H1 (cell line): ENCODE data around the gene CCDC80. TPM values are rescaled to one million over a fixed set of nuclear protein-coding genes. Genes with fewer than 3 reads are reported as not detected.

Experiments used
- CTCF ChIA-PET: fragments of 300-600 bp; sonication (Branson Sonifier 250); formaldehyde crosslinking; loops from one replicate; lab custom pipeline; 2021; ENCODE audit not compliant: partially characterized antibody; lab: Charles Lee
- POLR2A ChIA-PET: fragments of 300-600 bp; sonication (Branson Sonifier 250); formaldehyde crosslinking; loops from one replicate; lab custom pipeline; 2021; ENCODE audit warnings: inconsistent platforms; ENCODE audit not compliant: partially characterized antibody; lab: Charles Lee
- DNase-seq, 2 experiments: peaks; one replicate each; pipeline versions ENCODE4 v3.0.0 to v3.0.0-alpha.2; 2010 to 2022; ENCODE audit warnings: low spot score in 2 of 2, low read depth in 1 of 2, mixed read lengths in 1 of 2
- FAIRE-seq: peaks from 2 replicates; lab custom pipeline; 2011; peaks lifted over from hg19 to GRCh38; lab: Jason Lieb, UNC
- H2AFZ ChIP-seq: 2 replicates; pipeline ENCODE4 v1.8.1; 2012; ENCODE audit warnings: low read length, inconsistent platforms
- H2AK5ac ChIP-seq: 2 replicates; pipeline ENCODE4 v1.6.1; 2013; ENCODE audit warnings: low read depth, low read length
- H2BK120ac ChIP-seq: replicated peaks from 2 replicates; pipeline ENCODE3; 2013; ENCODE audit warnings: low read depth, low read length, inconsistent platforms
- H2BK12ac ChIP-seq: 2 replicates; pipeline ENCODE4 v1.6.1; 2013; ENCODE audit warnings: low read depth, low read length
- H2BK15ac ChIP-seq: 2 replicates; pipeline ENCODE4 v1.6.1; 2013; ENCODE audit warnings: low read length
- H2BK20ac ChIP-seq: 2 replicates; pipeline ENCODE4 v1.6.1; 2013; ENCODE audit warnings: low read length
- H2BK5ac ChIP-seq: 2 replicates; pipeline ENCODE4 v1.6.1; 2013; ENCODE audit warnings: low read depth, low read length
- H3K14ac ChIP-seq: 2 replicates; pipeline ENCODE4 v1.6.1; 2013; ENCODE audit warnings: inconsistent platforms; ENCODE audit not compliant: insufficient read length
- H3K18ac ChIP-seq: 2 replicates; pipeline ENCODE4 v1.6.1; 2013; ENCODE audit warnings: low read length; ENCODE audit errors: extremely low read depth
- H3K23ac ChIP-seq: 2 replicates; pipeline ENCODE4 v1.6.1; 2013; ENCODE audit warnings: inconsistent platforms; ENCODE audit not compliant: insufficient read length
- H3K23me2 ChIP-seq: 2 replicates; pipeline ENCODE4 v1.6.1; 2013; ENCODE audit warnings: low read depth, low read length
- H3K27ac ChIP-seq: 2 replicates; pipeline ENCODE4 v1.6.1; 2011; ENCODE audit warnings: low read depth, low read length, inconsistent platforms
- H3K27me3 ChIP-seq, 4 experiments: replicated peaks in 1 of 4; 1 replicate in 1 of 4; 2 replicates in 3 of 4; pipeline versions ENCODE4 v1.6.1 to v1.8.1; 2011 to 2013; ENCODE audit warnings: low read length in 3 of 4, mild to moderate bottlenecking in 3 of 4, inconsistent platforms in 2 of 4, mixed read lengths in 2 of 4, moderate library complexity in 1 of 4; ENCODE audit not compliant: control insufficient read depth in 3 of 4, insufficient read depth in 3 of 4; ENCODE audit errors: extremely low read depth in 1 of 4
- H3K36me3 ChIP-seq, 4 experiments: 2 replicates each; pipeline versions ENCODE4 v1.6.1 to v1.8.1; 2011 to 2013; ENCODE audit warnings: mild to moderate bottlenecking in 4 of 4, low read length in 3 of 4, moderate library complexity in 2 of 4, control low read depth in 1 of 4, inconsistent platforms in 1 of 4; ENCODE audit not compliant: insufficient read depth in 4 of 4, control insufficient read depth in 2 of 4
- H3K4ac ChIP-seq: replicated peaks from 2 replicates; pipeline ENCODE3; 2013; ENCODE audit warnings: low read length, low read depth, mixed read lengths, inconsistent platforms; ENCODE audit not compliant: insufficient read length
- H3K4me1 ChIP-seq, 4 experiments: replicated peaks in 1 of 4; 1 replicate in 1 of 4; 2 replicates in 3 of 4; pipeline versions ENCODE4 v1.6.1 to v1.8.1; 2011 to 2013; ENCODE audit warnings: low read length in 3 of 4, inconsistent platforms in 2 of 4, mixed read lengths in 1 of 4; ENCODE audit not compliant: insufficient read depth in 4 of 4, control insufficient read depth in 3 of 4
- H3K4me2 ChIP-seq, 2 experiments: 2 replicates each; pipeline versions ENCODE4 v1.6.1 to v1.8.1; 2011 to 2013; ENCODE audit warnings: low read depth in 2 of 2, low read length in 2 of 2, control low read depth in 1 of 2, inconsistent platforms in 1 of 2, mild to moderate bottlenecking in 1 of 2; ENCODE audit not compliant: insufficient read depth in 1 of 2
- H3K4me3 ChIP-seq, 4 experiments: fragments of 200-600, 300-600 bp in 1 of 4; sonication (generic), shearing (Covaris generic), sonication (Bioruptor Twin) in 1 of 4; 2 replicates each; pipeline versions ENCODE4 v1.5.1 to v1.8.1; 2011 to 2016; ENCODE audit warnings: low read length in 4 of 4, low read depth in 3 of 4, control low read depth in 2 of 4, inconsistent platforms in 2 of 4, mild to moderate bottlenecking in 2 of 4, mixed read lengths in 1 of 4, moderate library complexity in 1 of 4; ENCODE audit not compliant: insufficient read depth in 2 of 4; ENCODE audit errors: extremely low read depth in 1 of 4
- H3K56ac ChIP-seq: replicated peaks from 2 replicates; pipeline ENCODE3; 2013; ENCODE audit warnings: low read depth, mild to moderate bottlenecking, mixed read lengths, low read length, inconsistent platforms; ENCODE audit not compliant: insufficient read length
- H3K79me1 ChIP-seq: 2 replicates; pipeline ENCODE4 v1.6.1; 2013; ENCODE audit warnings: low read depth, low read length, control low read depth
- H3K79me2 ChIP-seq, 2 experiments: 2 replicates each; pipeline versions ENCODE4 v1.6.1 to v1.8.1; 2012 to 2013; ENCODE audit warnings: low read length in 2 of 2, mild to moderate bottlenecking in 2 of 2, inconsistent platforms in 1 of 2; ENCODE audit not compliant: insufficient read depth in 2 of 2, control insufficient read depth in 1 of 2
- H3K9ac ChIP-seq, 4 experiments: replicated peaks in 1 of 4; 1 replicate in 1 of 4; 2 replicates in 3 of 4; pipeline versions ENCODE4 v1.6.1 to v1.8.1; 2011 to 2013; ENCODE audit warnings: low read depth in 3 of 4, low read length in 3 of 4, control low read depth in 2 of 4, mild to moderate bottlenecking in 2 of 4, moderate library complexity in 2 of 4, inconsistent platforms in 1 of 4; ENCODE audit errors: extremely low read depth in 1 of 4
- H3K9me3 ChIP-seq, 2 experiments: 2 replicates each; pipeline versions ENCODE4 v1.6.1 to v1.8.1; 2012 to 2013; ENCODE audit warnings: mild to moderate bottlenecking in 2 of 2, moderate library complexity in 2 of 2, control low read depth in 1 of 2, inconsistent platforms in 1 of 2, low read depth in 1 of 2, low read length in 1 of 2, mixed read lengths in 1 of 2; ENCODE audit not compliant: insufficient read depth in 2 of 2
- H4K20me1 ChIP-seq, 2 experiments: replicated peaks in 1 of 2; 2 replicates each; pipeline versions ENCODE3 to v1.8.1; 2011 to 2013; ENCODE audit warnings: inconsistent platforms in 2 of 2, low read length in 2 of 2, mild to moderate bottlenecking in 1 of 2; ENCODE audit not compliant: insufficient read depth in 2 of 2, control insufficient read depth in 1 of 2
- H4K5ac ChIP-seq: 2 replicates; pipeline ENCODE4 v1.6.1; 2013; ENCODE audit warnings: low read length, low read depth, mixed read lengths, inconsistent platforms; ENCODE audit not compliant: insufficient read length
- H4K8ac ChIP-seq: 2 replicates; pipeline ENCODE4 v1.8.0; 2013; ENCODE audit warnings: mild to moderate bottlenecking, moderate library complexity, low read length, inconsistent platforms; ENCODE audit not compliant: insufficient read depth; ENCODE audit errors: extremely low read depth
- H4K91ac ChIP-seq: replicated peaks from 2 replicates; pipeline ENCODE3; 2013; ENCODE audit warnings: low read length, mixed read lengths, inconsistent platforms; ENCODE audit not compliant: insufficient read length
- BACH1 ChIP-seq: IDR thresholded peaks from 2 replicates; pipeline ENCODE4 v1.6.1; 2012; ENCODE audit warnings: low read length, improper control_type of control experiment
- CBX8 ChIP-seq: fragments of 300-800, 300-1000 bp; sonication (generic); IDR thresholded peaks from 2 replicates; pipeline ENCODE4 v1.7.1; 2016; ENCODE audit warnings: low read depth, low read length, borderline replicate concordance
- CREB1 ChIP-seq: IDR thresholded peaks from 2 replicates; pipeline ENCODE4 v1.6.1; 2012; ENCODE audit warnings: inconsistent platforms
- EGR1 ChIP-seq: IDR thresholded peaks from 2 replicates; pipeline ENCODE4 v1.6.1; 2011; ENCODE audit warnings: low read depth, low read length, borderline replicate concordance
- EZH2 ChIP-seq: fragments of 200-600 bp; sonication (generic); IDR thresholded peaks from 2 replicates; pipeline ENCODE4 v1.7.1; 2012; ENCODE audit warnings: low read depth, mild to moderate bottlenecking, moderate library complexity, low read length, inconsistent platforms; ENCODE audit not compliant: severe bottlenecking
- HDAC6 ChIP-seq: IDR thresholded peaks from one replicate; pipeline ENCODE4 v1.7.1; 2012; ENCODE audit warnings: low read depth, mild to moderate bottlenecking, inconsistent platforms, low read length, moderate library complexity
- PHF8 ChIP-seq: fragments of 200-600 bp; sonication (generic); conservative IDR thresholded peaks from 2 replicates; pipeline ENCODE4 v1.7.1; 2012; ENCODE audit warnings: low read depth, mild to moderate bottlenecking, inconsistent platforms, low read length, moderate library complexity
- POLR2AphosphoS5 ChIP-seq: IDR thresholded peaks from 2 replicates; pipeline ENCODE4 v1.6.1; 2011; ENCODE audit warnings: low read depth, low read length
- RFX5 ChIP-seq: IDR thresholded peaks from 2 replicates; pipeline ENCODE4 v1.6.1; 2011; ENCODE audit warnings: low read depth, low read length, improper control_type of control experiment, borderline replicate concordance
- SIX5 ChIP-seq: IDR thresholded peaks from 2 replicates; pipeline ENCODE4 v1.6.1; 2011; ENCODE audit warnings: mild to moderate bottlenecking, low read depth, low read length
- SP1 ChIP-seq: IDR thresholded peaks from 2 replicates; pipeline ENCODE4 v1.6.1; 2011; ENCODE audit warnings: low read depth, low read length
- TAF1 ChIP-seq: IDR thresholded peaks from 2 replicates; pipeline ENCODE4 v1.6.1; 2011; ENCODE audit warnings: mild to moderate bottlenecking, low read depth, low read length
- TEAD4 ChIP-seq: IDR thresholded peaks from 2 replicates; pipeline ENCODE4 v1.6.1; 2012; ENCODE audit warnings: low read depth, low read length, inconsistent platforms, mixed read lengths
- WGBS, 2 experiments: shearing (Covaris generic) in 1 of 2; methylation state at CpG; one replicate each; pipeline versions ENCODE4 v1.1.6 to v1.1.7; 2013 to 2015; ENCODE audit warnings: low lambda C conversion rate in 2 of 2, mixed read lengths in 2 of 2, inconsistent platforms in 1 of 2, low coverage in 1 of 2, missing lambda C conversion rate in 1 of 2; ENCODE audit not compliant: insufficient replicate concordance in 2 of 2, insufficient coverage in 1 of 2, insufficient read length in 1 of 2; ENCODE audit errors: extremely low coverage in 1 of 2, missing lambda C conversion rate in 1 of 2; 5-methylcytosine and 5-hydroxymethylcytosine counted together
- polyA plus RNA-seq, 7 experiments: library from polyadenylated mRNA; depleted of rRNA in 3 of 7; stranded (reverse) in 5 of 7; unstranded in 2 of 7; fragments of >200 nt in 5 of 7; fragments of 200-250 nt in 2 of 7; gene quantifications; 1 replicate in 5 of 7; 2 replicates in 1 of 7; 4 replicates in 1 of 7; pipeline versions ENCODE4 v1.2.1 to v1.2.3, GENCODE V29; 2011 to 2013; ENCODE audit warnings: missing spikeins in 2 of 7, mixed read lengths in 2 of 7
- total RNA-seq: library from RNA; stranded (reverse); fragmentation: NEBNext Ultra II Directional; extraction: Animal tissue kit (Norgen Biotek cat#: 25700); gene quantifications from 2 replicates; pipeline ENCODE4 v1.2.1, GENCODE V29; 2021

Gene CCDC80
- total and polyA plus RNA-seq, 2 of the 8 experiments (the other 6 are each of a cell fraction or from before 2014, with no cell fraction given): 1.1 to 12.9 TPM

DNA sequence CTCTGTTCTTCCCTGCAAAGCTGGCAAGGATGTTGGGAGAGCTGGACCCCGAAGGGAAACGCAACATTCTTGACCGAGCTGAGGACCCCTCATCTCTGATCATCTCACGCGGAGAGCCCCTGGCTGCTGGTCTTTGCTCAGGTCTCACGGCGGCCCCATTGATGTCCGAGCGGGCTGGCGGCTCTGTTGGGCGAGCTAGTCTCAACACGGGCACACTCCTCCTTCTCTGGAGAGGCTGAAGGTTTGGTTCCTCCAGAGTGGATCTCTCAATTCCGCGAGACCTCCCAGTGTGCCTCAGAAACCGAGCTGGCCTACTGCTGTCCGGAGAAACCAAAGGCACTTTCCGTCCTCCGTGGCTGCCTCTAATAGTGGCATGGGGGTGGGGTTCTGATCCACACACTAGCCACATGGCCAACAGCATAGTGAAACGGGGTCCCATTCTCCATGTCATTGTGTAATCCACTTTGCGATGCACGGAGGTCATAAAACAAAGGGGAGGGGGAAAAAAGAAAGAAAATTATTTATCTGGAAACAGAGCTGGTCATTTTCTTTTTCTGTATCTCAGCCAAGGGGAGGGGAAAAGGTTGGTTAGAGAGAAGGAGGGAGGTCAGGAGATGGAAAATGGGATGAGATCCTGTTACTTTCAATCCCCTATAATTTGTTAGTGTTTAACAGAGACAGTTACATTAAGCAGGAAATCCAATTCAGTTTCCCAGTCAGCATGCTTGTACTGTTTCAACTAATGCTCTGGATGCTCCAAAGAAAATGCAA is 1.3 kb downstream of the CCDC80 start:
- H3K9ac ChIP-seq: no peak overlapping the region
- H3K9me3 ChIP-seq: no peaks in the 10 kb centered on the region
- no peak overlapping the region for H2AFZ ChIP-seq
- H2BK20ac ChIP-seq: peak overlapping the region; percentile 15; the same call in 1 of the 2 replicates
- ChIA-PET POLR2A (interaction anchor here (0.6 to 0.9 kb wide), 2 partner anchors 13 to 74 kb away, joined by 4 read pairs; no protein-coding TSS in a partner anchor), CTCF (interaction anchor here (0.6 to 2.3 kb wide), 8 partner anchors 11 to 336 kb away, joined by 3 to 9 read pairs (median 3); no protein-coding TSS in a partner anchor)
- H3K4me1 ChIP-seq: peaks cover 5 to 17% (median 17%) of the 10 kb centered on the region in 4 experiments; a peak in 6 of 7 replicates
- H3K79me1 ChIP-seq: no peaks in the 10 kb centered on the region
- no peaks in the 10 kb centered on the region for H3K23me2 ChIP-seq
- H3K79me2 ChIP-seq: no peaks in the 10 kb centered on the region; a peak in 1 of 4 replicates
- WGBS, 2 experiments: 94% methylated on average over 21 of the region's 21 CpGs; no CpG with 5 or more reads in 1 of the 2 experiments
- no peak overlapping the region for H3K27ac ChIP-seq
- H2BK5ac ChIP-seq: 0 out of 2 replicates have a peak overlapping the region, but pooled peaks have one; percentile 46
- no peak overlapping the region for H3K23ac ChIP-seq
- H3K14ac ChIP-seq: no peak overlapping the region
- no peak overlapping the region for H3K18ac ChIP-seq
- H2AK5ac ChIP-seq: no peak overlapping the region
- peak overlapping the region; percentile 40; the same call in 1 of the 2 replicates for H2BK15ac ChIP-seq
- H4K20me1 ChIP-seq: no peaks in the 10 kb centered on the region
- H2BK12ac ChIP-seq: peak overlapping the region; percentile 64; the same call in 1 of the 2 replicates
- no peak overlapping the region for H3K4me3 ChIP-seq
- DNase-seq (no peak), FAIRE-seq (no peak)
- no peak overlapping the region for H4K8ac ChIP-seq
- H3K4ac ChIP-seq: no peak overlapping the region
- H3K4me2 ChIP-seq: no peak overlapping the region
- no peak overlapping the region for H4K5ac ChIP-seq
- no peaks in the 10 kb centered on the region for H3K27me3 ChIP-seq
- H4K91ac ChIP-seq: peak overlapping the region; percentile 12
- H2BK120ac ChIP-seq: no peak overlapping the region
- H3K36me3 ChIP-seq: no peaks in the 10 kb centered on the region
- no peak overlapping the region for H3K56ac ChIP-seq
- TF ChIP-seq CBX8 (no peak), TEAD4 (no peak), PHF8 (no peak), BACH1 (no peak), SP1 (no peak), EZH2 (no peak), RFX5 (no peak), CREB1 (no peak), TAF1 (no peak), SIX5 (no peak), HDAC6 (no peak), EGR1 (no peak), POLR2AphosphoS5 (no peak)
